ENCODE data around the gene GMDS. TPM values are rescaled to one million over a fixed set of nuclear protein-coding genes. Genes with fewer than 3 reads are reported as not detected.

Gene GMDS
- total RNA-seq, 2 experiments from 2014 or later: 31.1 to 35.9 TPM

DNA sequence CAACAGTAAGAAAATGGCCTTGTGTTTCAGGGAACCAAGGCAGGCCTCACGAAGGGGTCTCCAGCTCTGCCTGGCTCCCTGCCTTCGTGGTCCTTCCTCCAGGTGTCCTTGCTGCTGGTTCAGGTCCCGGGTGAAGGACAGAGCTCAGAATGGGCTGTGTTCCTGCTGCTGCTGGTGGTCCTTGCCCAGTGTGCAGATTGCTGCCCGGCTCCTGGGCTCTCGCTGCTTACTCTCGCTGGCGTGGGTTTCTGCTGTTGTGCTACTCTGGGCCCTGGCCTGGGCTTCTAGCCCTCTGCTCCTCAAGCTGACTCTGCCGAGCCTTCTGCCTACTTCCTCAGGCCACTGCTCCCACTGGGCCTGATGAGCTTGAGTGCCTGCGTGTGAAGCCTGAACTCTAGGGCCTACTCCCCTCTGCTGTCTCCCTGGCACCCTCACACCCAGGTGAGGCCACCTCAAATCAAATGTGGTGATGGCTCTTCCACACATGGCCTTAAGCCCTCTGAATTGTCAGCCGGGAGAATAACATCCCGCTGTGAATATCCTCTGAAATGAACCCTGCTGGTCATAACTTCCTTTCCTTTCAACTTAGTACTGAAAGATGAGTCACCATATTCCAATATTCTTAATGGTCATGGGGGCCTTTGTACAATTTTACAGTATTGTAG, 464.1 kb downstream of the GMDS start:
- Mint-ChIP-seq H3K27ac (no peak overlapping the region), H3K4me1 (no peaks in the 10 kb centered on the region), H3K27me3 (no peaks in the 10 kb centered on the region), H3K9me3 (no peaks in the 10 kb centered on the region), H3K4me3 (no peak overlapping the region), H3K36me3 (ENCODE audit: low read depth) (no peaks in the 10 kb centered on the region)
- ChIA-PET POLR2A (no interaction called here), CTCF (interaction anchor here (0.6 kb wide), 1 partner anchor 795 kb away, joined by 3 read pairs; no protein-coding TSS in a partner anchor)
- no peak for DNase-seq

DNA sequence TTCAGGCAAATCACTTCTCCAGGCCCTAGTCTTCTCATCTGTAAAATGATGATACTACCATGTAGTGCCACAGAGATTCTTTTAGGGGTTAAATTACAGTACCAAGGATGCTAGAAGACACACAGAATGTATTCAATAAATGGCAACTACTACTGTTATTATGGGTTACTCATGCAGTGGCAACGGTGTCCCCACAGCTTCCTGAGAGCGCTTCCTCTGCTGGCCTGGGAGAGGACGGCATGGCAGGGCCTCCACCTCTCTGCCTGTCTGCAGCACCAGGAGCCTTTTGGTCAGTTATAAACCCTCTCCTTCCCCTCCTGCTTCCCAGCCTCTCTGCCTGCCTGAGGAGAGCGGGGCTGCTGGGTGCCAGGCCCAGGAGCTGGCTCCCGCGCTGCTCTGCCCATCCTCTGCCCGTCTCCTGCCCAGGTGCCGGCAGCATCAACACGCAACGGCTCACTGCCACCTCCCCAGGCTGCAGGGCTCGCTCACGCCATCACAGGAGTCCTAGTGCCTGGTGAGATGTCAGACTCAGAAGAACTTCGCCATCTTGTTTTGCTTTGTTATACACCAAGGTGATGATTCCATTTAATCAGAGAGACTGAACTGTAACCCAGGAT, 465.0 kb downstream of the GMDS start:
- no peaks in the 10 kb centered on the region for H3K4me1 Mint-ChIP-seq
- H3K27ac Mint-ChIP-seq: no peak overlapping the region

GRCh38 chr6:1778686-1779235, 466.6 kb downstream of the GMDS start:
- no peak overlapping the region for H3K27ac Mint-ChIP-seq
- CTCF ChIA-PET: no interaction called here
- peaks cover 11% of the 10 kb centered on the region for H3K4me1 Mint-ChIP-seq
- peaks cover 6% of the 10 kb centered on the region for H3K36me3 Mint-ChIP-seq (ENCODE audit: low read depth)
- H3K27me3 Mint-ChIP-seq: no peaks in the 10 kb centered on the region
- H3K4me3 Mint-ChIP-seq: no peak overlapping the region
- POLR2A ChIA-PET: interaction anchor here (0.7 kb wide), 1 partner anchor 11 kb away, joined by 4 read pairs; no protein-coding TSS in a partner anchor
- no peaks in the 10 kb centered on the region for H3K9me3 Mint-ChIP-seq
- DNase-seq: no peak

More for the DNA sequence above, 465.0 kb downstream of the GMDS start:
- CTCF ChIA-PET: interaction anchor here (0.6 kb wide), 1 partner anchor 796 kb away, joined by 3 read pairs; no protein-coding TSS in a partner anchor
- Mint-ChIP-seq H3K9me3 (no peaks in the 10 kb centered on the region), H3K4me3 (no peak overlapping the region), H3K27me3 (no peaks in the 10 kb centered on the region), H3K36me3 (ENCODE audit: low read depth) (peaks cover 1% of the 10 kb centered on the region)
- no peak for DNase-seq
- POLR2A ChIA-PET: no interaction called here

DNA sequence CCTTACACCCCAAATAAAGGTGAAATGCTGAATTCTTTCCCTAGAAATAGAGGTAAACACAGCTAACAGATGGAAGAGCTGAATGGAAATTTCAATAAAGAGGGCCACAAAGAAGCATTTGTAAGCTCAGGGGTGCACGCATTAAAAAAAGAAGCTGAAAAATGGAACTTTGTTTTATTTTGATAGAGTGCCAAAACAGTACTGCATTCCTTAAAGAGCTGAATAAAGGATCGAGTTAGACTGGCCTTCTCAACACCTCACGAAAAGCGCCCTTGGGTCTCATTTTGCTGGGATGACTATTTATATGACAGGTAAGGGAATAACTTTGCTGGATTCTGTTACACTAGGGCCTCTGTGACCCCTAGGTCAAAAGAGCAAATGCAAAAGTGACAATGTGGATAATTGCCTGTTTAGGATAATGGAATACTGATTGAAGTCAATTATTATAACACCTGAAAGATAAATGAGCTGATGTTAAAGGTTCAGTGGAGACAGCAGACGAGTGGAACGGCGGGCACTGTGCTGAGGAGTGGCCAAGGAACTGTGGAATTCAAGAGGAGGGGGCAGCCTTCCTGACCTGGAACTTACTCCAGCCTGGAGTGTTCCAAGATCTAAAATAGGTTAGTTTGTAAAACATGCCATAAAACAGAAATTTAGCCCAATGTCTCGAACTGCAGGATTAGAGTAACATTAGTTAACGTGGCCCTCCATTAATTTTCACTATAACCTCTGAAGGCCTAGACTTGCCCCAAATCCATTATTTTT, 467.3 kb downstream of the GMDS start:
- Mint-ChIP-seq H3K4me3 (no peak overlapping the region), H3K4me1 (peaks cover 17% of the 10 kb centered on the region), H3K27ac (no peak overlapping the region), H3K36me3 (ENCODE audit: low read depth) (peaks cover 6% of the 10 kb centered on the region), H3K27me3 (no peaks in the 10 kb centered on the region), H3K9me3 (no peaks in the 10 kb centered on the region)
- DNase-seq: no peak
- ChIA-PET POLR2A (no interaction called here), CTCF (interaction anchor here (0.6 to 0.7 kb wide), 2 partner anchors 9 to 900 kb away, joined by 3 read pairs; no protein-coding TSS in a partner anchor)

DNA sequence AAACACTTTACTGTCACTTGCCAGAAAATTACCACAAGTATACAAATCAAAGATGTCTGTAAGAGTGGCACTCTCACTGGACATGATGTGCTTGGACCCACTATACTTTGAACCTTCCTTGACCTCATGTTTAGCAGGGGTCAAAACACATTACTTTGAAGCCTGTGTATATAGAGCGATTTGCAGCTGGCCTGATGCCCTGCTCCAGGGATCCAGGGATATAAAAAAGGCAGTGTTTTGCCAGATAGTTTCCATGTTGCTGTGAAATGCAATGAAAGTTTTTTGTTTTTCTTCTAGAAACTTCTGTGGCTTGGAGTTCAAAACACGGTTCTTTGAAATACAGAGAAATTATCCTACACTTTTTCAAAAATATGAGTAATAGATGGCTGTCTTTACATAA, 470.0 kb downstream of the GMDS start:
- CTCF ChIA-PET: no interaction called here
- Mint-ChIP-seq H3K9me3 (no peaks in the 10 kb centered on the region), H3K27me3 (no peaks in the 10 kb centered on the region), H3K27ac (no peak overlapping the region), H3K4me3 (no peak overlapping the region), H3K4me1 (peaks cover 39% of the 10 kb centered on the region), H3K36me3 (ENCODE audit: low read depth) (peaks cover 6% of the 10 kb centered on the region)
- no peak for DNase-seq
- POLR2A ChIA-PET: no interaction called here

GRCh38 chr6:1774226-1774915, 471.0 kb downstream of the GMDS start:
- Mint-ChIP-seq H3K9me3 (no peaks in the 10 kb centered on the region), H3K4me3 (no peak overlapping the region), H3K36me3 (ENCODE audit: low read depth) (peaks cover 8% of the 10 kb centered on the region), H3K27ac (peak overlapping the region; percentile 48), H3K4me1 (peaks cover 47% of the 10 kb centered on the region), H3K27me3 (no peaks in the 10 kb centered on the region)
- POLR2A ChIA-PET: no interaction called here
- CTCF ChIA-PET: no interaction called here
- DNase-seq: no peak

- H3K36me3 Mint-ChIP-seq (ENCODE audit: low read depth): peaks cover 8% of the 10 kb centered on the region
- peak overlapping the region; percentile 48 for H3K27ac Mint-ChIP-seq
- H3K9me3 Mint-ChIP-seq: no peaks in the 10 kb centered on the region
- ChIA-PET CTCF (no interaction called here), POLR2A (no interaction called here)
- H3K27me3 Mint-ChIP-seq: no peaks in the 10 kb centered on the region
- no peak for DNase-seq
- peaks cover 52% of the 10 kb centered on the region for H3K4me1 Mint-ChIP-seq
- no peak overlapping the region for H3K4me3 Mint-ChIP-seq
Observed at GRCh38 chr6:1773700-1774099, 471.7 kb downstream of the GMDS start.

DNA sequence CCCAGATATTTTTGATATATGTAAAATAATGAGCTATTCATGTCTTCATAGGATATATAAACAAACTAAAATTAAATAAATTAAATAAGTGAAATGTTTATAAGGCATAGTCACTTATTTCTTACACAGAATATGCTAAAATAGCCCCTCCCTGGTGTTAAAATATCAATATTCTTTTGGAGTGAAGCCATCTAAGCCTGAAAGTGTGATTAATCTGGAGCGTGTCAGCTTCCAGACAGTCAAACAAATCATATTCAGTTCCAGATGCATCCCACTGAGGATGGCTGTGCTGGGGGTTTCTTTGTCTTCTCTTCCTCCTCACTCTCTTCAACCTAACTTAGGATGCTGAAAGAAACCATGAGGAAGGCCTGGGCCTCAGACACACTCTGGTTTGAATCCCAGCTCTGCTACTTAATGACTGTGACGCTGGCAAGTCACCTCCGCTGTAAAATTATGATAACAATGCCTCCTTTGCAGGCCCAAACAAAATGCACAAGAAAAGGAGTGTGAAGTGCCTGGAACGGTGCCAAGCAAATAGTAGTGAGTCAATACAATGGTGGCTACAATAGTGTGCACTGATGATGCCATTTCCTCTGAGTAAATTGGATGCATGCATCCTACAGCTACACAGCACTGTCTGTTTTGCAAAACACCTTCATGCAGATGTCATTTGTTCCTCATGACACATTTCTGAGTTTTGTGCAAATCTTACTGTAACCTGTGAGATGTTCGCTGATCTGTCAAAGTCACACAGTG, 474.3 kb downstream of the GMDS start:
- Mint-ChIP-seq H3K27ac (peak overlapping the region; percentile 92), H3K27me3 (no peaks in the 10 kb centered on the region)
- CTCF ChIA-PET: interaction anchor here (0.7 kb wide), 1 partner anchor 16 kb away, joined by 3 read pairs; no protein-coding TSS in a partner anchor

DNA sequence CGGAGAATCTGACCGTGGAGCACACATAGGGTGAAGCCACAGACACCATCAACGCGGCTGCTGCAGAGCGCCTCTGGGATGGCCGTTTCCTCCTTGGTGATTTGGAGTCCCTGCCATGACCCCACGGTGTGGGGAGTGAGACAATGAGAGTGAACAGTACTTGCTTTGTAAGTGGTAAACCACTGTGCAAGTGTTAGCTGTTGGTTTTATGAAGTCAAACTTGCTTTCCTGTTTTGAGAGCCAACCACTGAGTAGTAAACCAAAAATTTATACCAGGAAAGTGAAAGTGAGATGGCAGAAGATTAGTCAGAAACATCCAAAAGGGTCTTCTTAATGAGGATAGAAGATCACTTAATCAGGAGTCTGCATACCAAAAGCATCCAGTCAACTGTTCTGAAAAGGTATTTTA, 475.0 kb downstream of the GMDS start:
- CTCF ChIA-PET: interaction anchor here (0.7 kb wide), 1 partner anchor 17 kb away, joined by 3 read pairs; no protein-coding TSS in a partner anchor
- POLR2A ChIA-PET: no interaction called here
- peak overlapping the region; percentile 92 for H3K27ac Mint-ChIP-seq
- no peaks in the 10 kb centered on the region for H3K27me3 Mint-ChIP-seq
- peaks cover 7% of the 10 kb centered on the region for H3K36me3 Mint-ChIP-seq (ENCODE audit: low read depth)
- DNase-seq: peak; percentile 64
- peaks cover 62% of the 10 kb centered on the region for H3K4me1 Mint-ChIP-seq
- no peaks in the 10 kb centered on the region for H3K9me3 Mint-ChIP-seq
- peak overlapping the region; percentile 35 for H3K4me3 Mint-ChIP-seq

More for the DNA sequence above, 474.3 kb downstream of the GMDS start:
- Mint-ChIP-seq H3K4me1 (peaks cover 62% of the 10 kb centered on the region), H3K36me3 (ENCODE audit: low read depth) (peaks cover 8% of the 10 kb centered on the region), H3K4me3 (peak overlapping the region; percentile 35), H3K9me3 (no peaks in the 10 kb centered on the region)
- DNase-seq: peak; percentile 31
- POLR2A ChIA-PET: no interaction called here

DNA sequence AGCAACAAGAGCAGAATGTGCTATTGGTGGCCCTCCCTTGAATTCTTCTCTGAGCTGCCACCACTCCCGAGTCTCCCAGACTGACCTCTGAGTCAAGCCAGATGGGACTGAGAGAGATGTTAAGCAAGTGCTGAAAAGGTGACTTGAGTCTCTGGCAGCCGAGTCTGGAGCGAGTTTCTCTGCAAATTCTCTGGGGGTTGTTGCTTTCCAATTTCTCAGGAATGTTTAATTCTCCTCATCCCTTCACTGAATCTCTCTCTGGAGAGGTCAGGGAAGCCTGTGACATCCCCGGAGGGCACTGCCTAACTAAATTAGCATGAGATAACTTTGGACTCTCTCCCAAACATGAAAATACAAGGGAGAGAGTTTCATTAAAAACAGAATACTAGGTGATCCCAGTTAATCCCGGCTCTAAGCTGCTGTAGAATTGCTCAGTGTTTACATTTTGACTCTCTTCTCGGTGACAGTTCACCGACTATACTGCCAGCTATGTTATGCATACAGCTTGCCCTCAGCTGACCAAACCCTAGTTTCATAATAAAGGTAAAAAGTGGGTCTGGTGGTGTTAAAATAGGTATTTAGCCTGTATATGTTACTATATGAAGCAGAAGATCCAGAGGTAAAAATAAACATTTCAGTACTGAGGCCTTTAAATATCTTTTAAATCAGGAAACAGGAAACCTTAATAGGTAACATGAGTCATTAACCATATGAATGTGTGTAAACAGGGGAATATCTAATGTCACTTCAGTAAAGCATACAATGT, 477.7 kb downstream of the GMDS start:
- POLR2A ChIA-PET: no interaction called here
- Mint-ChIP-seq H3K27ac (no peak overlapping the region), H3K4me3 (no peak overlapping the region), H3K4me1 (peaks cover 41% of the 10 kb centered on the region), H3K9me3 (no peaks in the 10 kb centered on the region), H3K36me3 (ENCODE audit: low read depth) (peaks cover 1% of the 10 kb centered on the region), H3K27me3 (no peaks in the 10 kb centered on the region)
- CTCF ChIA-PET: no interaction called here
- DNase-seq: no peak

- ChIA-PET CTCF (no interaction called here), POLR2A (no interaction called here)
- H3K4me3 Mint-ChIP-seq: no peak overlapping the region
- H3K9me3 Mint-ChIP-seq: no peaks in the 10 kb centered on the region
- DNase-seq: no peak
- H3K27me3 Mint-ChIP-seq: no peaks in the 10 kb centered on the region
- no peak overlapping the region for H3K27ac Mint-ChIP-seq
- peaks cover 1% of the 10 kb centered on the region for H3K36me3 Mint-ChIP-seq (ENCODE audit: low read depth)
- peaks cover 33% of the 10 kb centered on the region for H3K4me1 Mint-ChIP-seq
Observed at GRCh38 chr6:1766654-1767053, 478.8 kb downstream of the GMDS start.
